IMR-90 (cell line): ENCODE measurements around the gene ADAMTS18. TPM values are rescaled to one million over a fixed set of nuclear protein-coding genes. Genes with fewer than 3 reads are reported as not detected.

Experiments used
- ATAC-seq: fragments of 200-7000 bp; cut with Tn5 transposase; 2 replicates; pipeline ENCODE4 v1.9.1; 2020; ENCODE audit warnings: low read depth, mild to moderate bottlenecking, moderate library complexity
- BruUV-seq: library from RNA; stranded (reverse); fragments of 400-500 nt; replicated peaks from 2 replicates; lab custom pipeline; 2021; lab: Mats Ljungman, UMichigan
- CTCF ChIA-PET: fragments of 300-600 bp; formaldehyde crosslinking; extraction: SDS; loops from one replicate; lab custom pipeline; 2021; ENCODE audit warnings: antibody characterized with exemption; lab: Yijun Ruan, JAX
- POLR2A ChIA-PET: fragments of 300-600 bp; sonication (Branson Sonifier 250); formaldehyde crosslinking; loops from one replicate; lab custom pipeline; 2022; ENCODE audit warnings: antibody characterized with exemption; ENCODE audit not compliant: unreplicated experiment; lab: Charles Lee
- DNase-seq: peaks from one replicate; pipeline ENCODE4 v3.0.0; 2013
- H2AFZ ChIP-seq: replicated peaks from 2 replicates; pipeline ENCODE3; 2013; ENCODE audit warnings: low read length, mild to moderate bottlenecking; ENCODE audit not compliant: poor library complexity
- H2AK5ac ChIP-seq: 2 replicates; pipeline ENCODE4 v1.6.1; 2013; ENCODE audit warnings: low read depth, low read length, inconsistent platforms
- H2AK9ac ChIP-seq: replicated peaks from 2 replicates; pipeline ENCODE3; 2013; ENCODE audit warnings: mild to moderate bottlenecking, low read depth, low read length, moderate library complexity; ENCODE audit not compliant: poor library complexity
- H2BK120ac ChIP-seq: 2 replicates; pipeline ENCODE4 v1.6.1; 2013; ENCODE audit warnings: low read depth, low read length, inconsistent platforms
- H2BK15ac ChIP-seq: 3 replicates; pipeline ENCODE4 v1.6.1; 2013; ENCODE audit warnings: low read depth, low read length, inconsistent platforms
- H2BK20ac ChIP-seq: 2 replicates; pipeline ENCODE4 v1.6.1; 2013; ENCODE audit warnings: low read depth, mild to moderate bottlenecking, inconsistent platforms, low read length, moderate library complexity
- H2BK5ac ChIP-seq: 2 replicates; pipeline ENCODE4 v1.6.1; 2013; ENCODE audit warnings: mild to moderate bottlenecking, low read depth, low read length, inconsistent platforms; ENCODE audit not compliant: poor library complexity, severe bottlenecking
- H3K14ac ChIP-seq: replicated peaks from 2 replicates; pipeline ENCODE4 v1.6.1; 2013; ENCODE audit warnings: low read depth, low read length, inconsistent platforms
- H3K18ac ChIP-seq: 2 replicates; pipeline ENCODE4 v1.6.1; 2013; ENCODE audit warnings: low read depth, low read length, control low read depth
- H3K23ac ChIP-seq: 2 replicates; pipeline ENCODE4 v1.6.1; 2013; ENCODE audit warnings: low read depth, low read length, inconsistent platforms
- H3K27ac ChIP-seq: 2 replicates; pipeline ENCODE4 v1.5.1; 2013; ENCODE audit warnings: mild to moderate bottlenecking, control low read depth, low read length; ENCODE audit not compliant: insufficient read depth
- H3K27me3 ChIP-seq: 2 replicates; pipeline ENCODE4 v1.6.1; 2013; ENCODE audit warnings: low read length; ENCODE audit not compliant: control insufficient read depth, insufficient read depth
- H3K36me3 ChIP-seq: 2 replicates; pipeline ENCODE4 v1.6.1; 2013; ENCODE audit warnings: low read length, mixed read lengths; ENCODE audit not compliant: control insufficient read depth, insufficient read depth
- H3K4ac ChIP-seq: 2 replicates; pipeline ENCODE4 v1.6.1; 2013; ENCODE audit warnings: low read depth, low read length, inconsistent platforms
- H3K4me1 ChIP-seq: 2 replicates; pipeline ENCODE4 v1.6.1; 2013; ENCODE audit warnings: low read length, mixed read lengths; ENCODE audit not compliant: control insufficient read depth, insufficient read depth
- H3K4me2 ChIP-seq: 2 replicates; pipeline ENCODE4 v1.6.1; 2013; ENCODE audit warnings: low read depth, mild to moderate bottlenecking, control low read depth, low read length, moderate library complexity
- H3K4me3 ChIP-seq: 2 replicates; pipeline ENCODE4 v1.5.1; 2013; ENCODE audit warnings: low read depth, mild to moderate bottlenecking, control low read depth, low read length, moderate library complexity; ENCODE audit not compliant: insufficient read depth
- H3K56ac ChIP-seq: 2 replicates; pipeline ENCODE4 v1.6.1; 2013; ENCODE audit warnings: low read length, inconsistent platforms; ENCODE audit not compliant: insufficient read depth; ENCODE audit errors: extremely low read depth
- H3K79me1 ChIP-seq, 2 experiments: 2 replicates each; pipeline ENCODE4 v1.6.1; 2013; ENCODE audit warnings: low read length in 2 of 2, inconsistent platforms in 1 of 2, low read depth in 1 of 2
- H3K9ac ChIP-seq: 2 replicates; pipeline ENCODE4 v1.6.1; 2013; ENCODE audit warnings: low read depth, low read length, control low read depth
- H3K9me1 ChIP-seq: 2 replicates; pipeline ENCODE4 v1.6.1; 2013; ENCODE audit warnings: low read length, inconsistent platforms; ENCODE audit not compliant: insufficient read depth
- H3K9me3 ChIP-seq: 2 replicates; pipeline ENCODE4 v1.6.1; 2013; ENCODE audit warnings: low read length; ENCODE audit not compliant: control insufficient read depth, insufficient read depth
- H4K20me1 ChIP-seq: 2 replicates; pipeline ENCODE4 v1.6.1; 2013; ENCODE audit warnings: low read length, inconsistent platforms; ENCODE audit not compliant: insufficient read depth
- H4K5ac ChIP-seq: 2 replicates; pipeline ENCODE4 v1.6.1; 2013; ENCODE audit warnings: mild to moderate bottlenecking, low read depth, low read length, control low read depth
- H4K8ac ChIP-seq, 2 experiments: 2 replicates each; pipeline ENCODE4 v1.6.1; 2013; ENCODE audit warnings: low read depth in 2 of 2, low read length in 2 of 2, control low read depth in 1 of 2, inconsistent platforms in 1 of 2
- H4K91ac ChIP-seq: 2 replicates; pipeline ENCODE4 v1.6.1; 2013; ENCODE audit warnings: low read depth, low read length, inconsistent platforms; ENCODE audit not compliant: insufficient read depth
- MAZ ChIP-seq: IDR thresholded peaks from 2 replicates; pipeline ENCODE4 v1.6.1; 2012; ENCODE audit warnings: low read depth, mild to moderate bottlenecking, low read length, improper control_type of control experiment, moderate library complexity, borderline replicate concordance
- MXI1 ChIP-seq: IDR thresholded peaks from 2 replicates; pipeline ENCODE4 v1.6.1; 2012; ENCODE audit warnings: low read depth, mild to moderate bottlenecking, low read length, moderate library complexity, borderline replicate concordance
- NFE2L2 ChIP-seq: fragments of 150-350 bp; IDR thresholded peaks from 2 replicates; pipeline ENCODE4 v1.6.1; 2016; ENCODE audit warnings: low read depth, mild to moderate bottlenecking, low read length
- POLR2A ChIP-seq: IDR thresholded peaks from 2 replicates; pipeline ENCODE4 v1.6.1; 2012; ENCODE audit warnings: mild to moderate bottlenecking, low read depth, low read length
- RAD21 ChIP-seq: IDR thresholded peaks from 2 replicates; pipeline ENCODE4 v1.6.1; 2012; ENCODE audit warnings: low read length, improper control_type of control experiment
- RCOR1 ChIP-seq: IDR thresholded peaks from 2 replicates; pipeline ENCODE4 v1.6.1; 2012; ENCODE audit warnings: mild to moderate bottlenecking, low read length, improper control_type of control experiment; ENCODE audit not compliant: insufficient replicate concordance
- RFX5 ChIP-seq: IDR thresholded peaks from 2 replicates; pipeline ENCODE4 v1.8.0; 2012; ENCODE audit warnings: low read depth, mild to moderate bottlenecking, low read length, moderate library complexity
- WGBS, 2 experiments: methylation state at CpG; one replicate each; pipeline versions ENCODE4 v1.1.5 to v1.1.7; 2013; ENCODE audit warnings: missing lambda C conversion rate in 2 of 2; ENCODE audit not compliant: insufficient read length in 1 of 2; ENCODE audit errors: extremely low coverage in 2 of 2; 5-methylcytosine and 5-hydroxymethylcytosine counted together
- dilution Hi-C: fragments of 300-500 bp; cut with HindIII; formaldehyde crosslinking; loops from one replicate; pipeline ENCODE4 v1.14.3; 2018; ENCODE audit warnings: low sequenced_read_pairs; ENCODE audit not compliant: unreplicated experiment
- in situ Hi-C: fragments of 300-500 bp; cut with MboI; formaldehyde crosslinking; loops from 3 replicates; pipeline ENCODE4 v1.14.3; 2019; ENCODE audit warnings: low sequenced_read_pairs, inconsistent platforms, mixed read lengths
- intact Hi-C: fragments of 100-400 bp; cut with micrococcal nuclease; formaldehyde crosslinking; loops from 2 replicates; pipeline ENCODE4 v1.10.0; 2022
- polyA plus RNA-seq, 3 experiments: library from polyadenylated mRNA; depleted of rRNA; stranded (reverse); fragments of >200 nt; gene quantifications; 2 replicates each; pipeline ENCODE4 v1.2.3, GENCODE V29; 2012; ENCODE audit warnings: low replicate concordance in 1 of 3
- total RNA-seq: library from RNA; depleted of rRNA; stranded (reverse); fragments of >200 nt; gene quantifications from 2 replicates; pipeline ENCODE4 v1.2.3, GENCODE V29; 2012
- TF ChIP-seq, protein P1 (sequence below): conservative IDR thresholded peaks from 2 replicates; pipeline ENCODE4 v1.5.1; 2012; ENCODE audit warnings: mild to moderate bottlenecking, low read depth, low read length, improper control_type of control experiment
- TF ChIP-seq, protein P2 (sequence below): fragments of 150-350 bp; IDR thresholded peaks from 2 replicates; pipeline ENCODE4 v1.6.1; 2016; ENCODE audit warnings: low read depth, mild to moderate bottlenecking, low read length, moderate library complexity, borderline replicate concordance

The ADAMTS18 gene
- total and polyA plus RNA-seq, 2 of the 4 experiments (the other 2 are of a cell fraction), result not detected

DNA sequence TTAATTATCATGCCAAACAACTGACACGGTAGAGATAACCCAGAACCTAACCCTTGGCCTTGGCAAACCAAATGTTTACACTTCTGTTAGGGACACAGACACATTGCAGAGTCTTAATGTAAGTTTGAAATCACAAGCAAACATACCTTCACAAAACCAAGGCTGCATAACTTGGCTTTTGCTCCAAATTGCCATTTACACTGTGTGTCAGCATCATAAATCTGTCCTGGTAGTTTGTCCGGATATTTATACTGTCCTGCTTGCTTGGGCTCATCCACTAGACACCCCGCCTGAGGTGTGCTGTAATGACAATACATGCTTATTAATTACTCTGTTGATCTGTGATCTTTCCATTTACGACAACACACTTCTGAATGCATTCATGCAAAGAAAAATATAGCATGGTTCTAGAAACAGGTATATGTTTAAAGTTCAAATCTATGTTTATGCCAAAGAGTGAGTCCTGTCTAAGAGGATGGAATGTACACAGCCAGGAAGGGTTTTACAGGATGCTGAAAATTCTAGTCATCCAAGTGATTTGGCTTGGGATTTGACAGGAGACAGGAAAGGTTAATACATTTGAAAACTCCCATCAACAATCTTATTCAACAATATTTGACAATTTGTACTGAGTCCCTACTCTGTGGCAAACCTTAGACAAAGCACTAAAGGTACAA lies 81.1 kb downstream of the ADAMTS18 start:
- in situ Hi-C loops, result no loop called here
- H3K9ac ChIP-seq, result no peak overlapping the region
- no peak overlapping the region for H2BK20ac ChIP-seq
- H3K79me1 ChIP-seq, result no peaks in the 10 kb centered on the region
- ChIA-PET POLR2A (no interaction called here), CTCF (no interaction called here)
- TF ChIP-seq, protein P1, sequence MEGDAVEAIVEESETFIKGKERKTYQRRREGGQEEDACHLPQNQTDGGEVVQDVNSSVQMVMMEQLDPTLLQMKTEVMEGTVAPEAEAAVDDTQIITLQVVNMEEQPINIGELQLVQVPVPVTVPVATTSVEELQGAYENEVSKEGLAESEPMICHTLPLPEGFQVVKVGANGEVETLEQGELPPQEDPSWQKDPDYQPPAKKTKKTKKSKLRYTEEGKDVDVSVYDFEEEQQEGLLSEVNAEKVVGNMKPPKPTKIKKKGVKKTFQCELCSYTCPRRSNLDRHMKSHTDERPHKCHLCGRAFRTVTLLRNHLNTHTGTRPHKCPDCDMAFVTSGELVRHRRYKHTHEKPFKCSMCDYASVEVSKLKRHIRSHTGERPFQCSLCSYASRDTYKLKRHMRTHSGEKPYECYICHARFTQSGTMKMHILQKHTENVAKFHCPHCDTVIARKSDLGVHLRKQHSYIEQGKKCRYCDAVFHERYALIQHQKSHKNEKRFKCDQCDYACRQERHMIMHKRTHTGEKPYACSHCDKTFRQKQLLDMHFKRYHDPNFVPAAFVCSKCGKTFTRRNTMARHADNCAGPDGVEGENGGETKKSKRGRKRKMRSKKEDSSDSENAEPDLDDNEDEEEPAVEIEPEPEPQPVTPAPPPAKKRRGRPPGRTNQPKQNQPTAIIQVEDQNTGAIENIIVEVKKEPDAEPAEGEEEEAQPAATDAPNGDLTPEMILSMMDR, result no peak
- no peak for TF ChIP-seq MAZ
- no peak for TF ChIP-seq RFX5
- TF ChIP-seq, protein P2, sequence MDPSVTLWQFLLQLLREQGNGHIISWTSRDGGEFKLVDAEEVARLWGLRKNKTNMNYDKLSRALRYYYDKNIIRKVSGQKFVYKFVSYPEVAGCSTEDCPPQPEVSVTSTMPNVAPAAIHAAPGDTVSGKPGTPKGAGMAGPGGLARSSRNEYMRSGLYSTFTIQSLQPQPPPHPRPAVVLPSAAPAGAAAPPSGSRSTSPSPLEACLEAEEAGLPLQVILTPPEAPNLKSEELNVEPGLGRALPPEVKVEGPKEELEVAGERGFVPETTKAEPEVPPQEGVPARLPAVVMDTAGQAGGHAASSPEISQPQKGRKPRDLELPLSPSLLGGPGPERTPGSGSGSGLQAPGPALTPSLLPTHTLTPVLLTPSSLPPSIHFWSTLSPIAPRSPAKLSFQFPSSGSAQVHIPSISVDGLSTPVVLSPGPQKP, result no peak
- TF ChIP-seq RAD21, result no peak
- TF ChIP-seq MXI1, result no peak
- no peak for TF ChIP-seq RCOR1
- TF ChIP-seq POLR2A, result no peak
- no peak for TF ChIP-seq NFE2L2
- no peak overlapping the region for H2AK9ac ChIP-seq
- dilution Hi-C loops, result no loop called here
- no peak overlapping the region for H2BK5ac ChIP-seq
- H4K91ac ChIP-seq, result no peak overlapping the region
- no peak overlapping the region for H3K27ac ChIP-seq
- ATAC-seq, result no peak
- H3K9me1 ChIP-seq, result no peaks in the 10 kb centered on the region
- H2BK120ac ChIP-seq, result no peak overlapping the region
- no peak overlapping the region for H3K18ac ChIP-seq
- WGBS, 2 experiments, result 0% methylated on average over 1 of the region's 4 CpGs; no CpG with 5 or more reads in 1 of the 2 experiments
- H3K4me3 ChIP-seq, result no peak overlapping the region
- no peak overlapping the region for H2AK5ac ChIP-seq
- no peaks in the 10 kb centered on the region for H4K20me1 ChIP-seq
- no peak for DNase-seq
- no peak overlapping the region for H3K56ac ChIP-seq
- intact Hi-C loops, result no loop called here
- no peak overlapping the region for H4K5ac ChIP-seq
- BruUV-seq, result no TSS peak
- H2AFZ ChIP-seq, result no peak overlapping the region
- H2BK15ac ChIP-seq, result no peak overlapping the region
- no peaks in the 10 kb centered on the region for H3K4me1 ChIP-seq
- no peak overlapping the region for H3K23ac ChIP-seq
- H3K9me3 ChIP-seq, result no peaks in the 10 kb centered on the region
- H3K14ac ChIP-seq, result no peak overlapping the region
- H3K27me3 ChIP-seq, result no peaks in the 10 kb centered on the region
- H3K4me2 ChIP-seq, result no peak overlapping the region
- no peak overlapping the region for H4K8ac ChIP-seq
- H3K36me3 ChIP-seq, result no peaks in the 10 kb centered on the region
- no peak overlapping the region for H3K4ac ChIP-seq
